HG03565 (cell line): ENCODE measurements around the gene AP3D1.
"Not testable (repeated sequence)": the region's sequence is repeated elsewhere in the genome, so short reads cannot be mapped to it uniquely, and the experiment has no call there.

Experiments
- ATAC-seq: cut with Tn5 transposase; IDR thresholded peaks from one replicate; pipeline ENCODE4 v1.9.1; 2021; ENCODE audit warnings: mild to moderate bottlenecking, moderate library complexity; ENCODE audit not compliant: unreplicated experiment

The AP3D1 gene

DNA sequence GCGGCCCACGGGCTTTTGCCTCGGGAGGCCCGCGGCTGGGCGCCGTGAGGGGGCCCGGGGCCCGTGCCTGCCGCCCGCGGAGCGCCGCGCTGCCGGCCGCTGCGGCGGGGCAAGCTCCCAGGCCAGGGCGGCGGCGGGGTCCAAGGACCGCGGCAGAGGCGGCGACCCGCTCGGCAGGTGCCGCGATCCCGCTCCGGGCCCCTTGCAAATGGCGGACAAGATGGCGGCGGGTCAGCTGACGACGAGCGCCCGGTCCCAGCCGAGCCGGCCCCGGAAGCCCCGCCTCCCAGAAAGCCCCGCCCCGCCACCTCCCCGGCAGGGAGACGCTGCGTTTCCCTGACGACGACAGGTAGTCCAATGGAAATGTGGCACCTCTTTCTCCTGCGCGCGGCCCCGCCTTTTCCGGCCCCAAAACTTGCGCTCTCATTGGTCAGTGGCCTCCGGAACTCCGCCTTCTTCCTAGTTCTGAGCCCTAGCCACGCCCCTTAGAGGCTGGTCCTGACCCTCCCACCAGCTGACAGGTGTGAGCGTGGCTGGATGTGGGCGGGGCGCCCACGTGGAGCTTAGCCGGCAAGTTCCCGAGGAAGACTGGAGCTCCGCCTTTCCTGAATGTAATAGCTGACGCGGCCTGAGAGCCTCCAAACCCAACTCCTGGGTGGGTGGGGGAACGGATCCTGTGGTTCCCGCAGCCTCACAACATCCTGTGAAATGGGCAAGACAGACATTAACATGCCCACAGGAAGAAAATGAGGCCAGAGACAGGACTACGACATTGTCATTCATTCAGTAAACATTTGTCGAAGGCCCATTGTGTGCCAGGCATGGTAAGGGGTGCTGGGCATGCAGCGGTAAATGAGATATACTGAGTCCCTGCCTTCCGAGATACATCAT, at the start of gene AP3D1:
AP3D1 (minus strand) TSS at position 228 of the 891 bp plus-strand sequence. CDS start 232 bp downstream, outside the sequence.
- ATAC-seq: peak; percentile 85

DNA sequence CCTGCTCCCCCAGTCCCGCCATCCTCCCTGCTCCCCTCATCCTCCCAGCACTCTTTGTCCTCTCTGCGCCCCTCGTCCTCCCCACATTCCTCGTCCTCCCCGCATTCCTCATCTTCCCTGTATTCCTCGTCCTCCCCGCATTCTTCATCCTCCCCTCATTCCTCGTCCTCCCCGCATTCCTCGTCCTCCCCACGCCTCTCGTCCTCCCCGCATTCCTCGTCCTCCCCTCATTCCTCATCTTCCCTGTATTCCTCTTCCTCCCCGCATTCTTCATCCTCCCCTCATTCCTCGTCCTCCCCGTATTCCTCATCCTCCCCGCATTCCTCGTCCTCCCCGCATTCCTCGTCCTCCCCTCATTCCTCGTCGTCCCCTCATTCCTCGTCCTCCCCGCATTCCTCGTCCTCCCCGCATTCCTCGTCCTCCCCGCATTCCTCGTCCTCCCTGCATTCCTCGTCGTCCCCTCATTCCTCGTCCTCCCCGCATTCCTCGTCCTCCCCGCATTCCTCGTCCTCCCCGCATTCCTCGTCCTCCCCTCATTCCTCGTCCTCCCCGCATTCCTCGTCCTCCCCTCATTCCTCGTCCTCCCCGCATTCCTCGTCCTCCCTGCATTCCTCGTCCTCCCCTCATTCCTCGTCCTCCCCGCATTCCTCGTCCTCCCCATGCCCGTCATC, 49.4 kb upstream of the AP3D1 start:
- not testable (repeated sequence) for ATAC-seq

GRCh38 chr19:2199861-2200623, 48.7 kb upstream of the AP3D1 start:
- no peak for ATAC-seq

- ATAC-seq: no peak
Observed at GRCh38 chr19:2199215-2199614, 47.8 kb upstream of the AP3D1 start.

DNA sequence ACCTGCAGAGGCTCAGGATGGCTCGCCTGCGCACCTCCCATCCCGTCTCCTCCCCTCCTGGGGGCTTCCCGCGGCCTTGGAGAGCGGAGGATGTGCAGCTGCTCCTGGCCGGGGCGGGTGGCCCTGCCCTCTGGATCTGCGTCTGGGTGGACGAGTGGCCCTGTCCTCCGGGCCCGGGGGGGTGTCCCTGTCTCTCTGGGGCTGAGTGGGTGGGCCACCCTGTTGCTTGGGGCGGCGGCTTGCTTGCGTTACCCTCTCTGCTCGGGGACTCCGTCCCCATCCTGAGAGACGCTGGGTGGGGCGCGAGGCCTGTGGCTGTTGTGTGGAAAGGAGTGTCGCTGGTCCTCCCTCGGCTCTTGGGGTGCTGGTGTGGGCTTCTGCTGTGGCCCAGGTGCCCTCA, 47.0 kb upstream of the AP3D1 start:
- no peak for ATAC-seq

- ATAC-seq: no peak
Observed at GRCh38 chr19:2197270-2197669, 45.9 kb upstream of the AP3D1 start.

GRCh38 chr19:2195914-2196313, 44.5 kb upstream of the AP3D1 start:
- no peak for ATAC-seq

- no peak for ATAC-seq
Observed at GRCh38 chr19:2195361-2195760, 44.0 kb upstream of the AP3D1 start.

GRCh38 chr19:2194513-2195078, 43.2 kb upstream of the AP3D1 start:
- no peak for ATAC-seq

GRCh38 chr19:2193807-2194206, 42.4 kb upstream of the AP3D1 start:
- ATAC-seq: no peak

DNA sequence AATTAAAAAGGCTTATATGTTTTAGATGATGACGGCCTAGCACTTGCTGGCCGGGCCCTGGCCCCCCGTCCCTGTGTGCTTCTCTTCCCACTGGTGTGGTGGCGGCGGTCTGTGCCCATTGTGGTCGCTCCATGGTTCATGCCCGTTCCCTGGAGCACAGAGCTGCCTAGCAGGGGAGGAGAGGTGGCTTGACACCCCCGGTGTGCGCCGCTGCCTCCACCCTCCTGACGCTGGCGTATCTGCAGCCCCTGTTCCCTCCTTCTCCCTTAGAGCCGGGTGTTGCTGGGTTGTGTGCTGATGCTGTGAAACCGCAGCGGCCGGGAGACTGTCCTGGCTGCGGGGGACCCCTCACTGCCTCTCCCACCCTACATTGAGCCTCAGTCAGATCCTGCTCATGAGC, 41.5 kb upstream of the AP3D1 start:
- ATAC-seq: no peak

DNA sequence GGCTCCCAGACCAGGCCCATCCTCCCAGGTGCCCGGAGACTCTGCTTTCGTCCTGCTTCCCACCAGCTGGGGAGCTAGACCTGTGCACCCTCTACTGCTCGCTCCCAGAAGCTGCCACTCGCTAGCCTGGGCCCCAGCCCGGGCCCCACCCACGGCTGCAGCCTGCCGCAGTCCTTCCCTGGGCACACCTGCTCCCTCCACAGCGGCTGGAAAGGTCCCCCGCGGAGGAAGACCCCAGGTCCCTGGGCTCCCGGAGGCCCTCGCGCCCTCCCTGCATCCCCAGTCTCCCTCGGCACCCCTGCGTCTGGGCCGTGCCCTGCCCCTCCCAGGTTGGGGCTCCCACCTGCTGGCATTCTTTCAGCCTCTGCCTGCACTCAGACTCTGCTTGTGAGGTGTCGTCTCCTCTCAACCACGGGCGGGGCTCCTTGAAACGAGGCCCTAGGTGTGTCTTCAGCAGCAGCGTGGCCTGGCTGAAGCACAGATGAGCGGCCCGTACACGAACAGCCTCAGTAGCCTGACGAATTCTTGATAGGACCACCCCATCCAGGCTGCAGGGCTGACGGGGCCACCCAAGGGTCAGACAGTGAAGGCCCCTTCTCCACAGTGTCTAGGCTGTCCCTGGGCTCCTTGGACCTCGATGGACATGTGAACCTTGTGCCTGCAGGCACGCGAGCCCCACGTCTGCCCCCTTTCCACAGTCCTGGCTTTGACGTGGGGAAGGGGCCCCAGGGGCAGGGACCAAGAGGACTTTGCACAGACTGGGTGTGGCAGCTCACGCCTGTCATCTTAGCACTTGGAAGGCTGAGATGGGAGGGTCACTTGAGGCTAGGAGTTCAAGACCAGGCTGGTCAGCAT, 40.3 kb upstream of the AP3D1 start:
- no peak for ATAC-seq

DNA sequence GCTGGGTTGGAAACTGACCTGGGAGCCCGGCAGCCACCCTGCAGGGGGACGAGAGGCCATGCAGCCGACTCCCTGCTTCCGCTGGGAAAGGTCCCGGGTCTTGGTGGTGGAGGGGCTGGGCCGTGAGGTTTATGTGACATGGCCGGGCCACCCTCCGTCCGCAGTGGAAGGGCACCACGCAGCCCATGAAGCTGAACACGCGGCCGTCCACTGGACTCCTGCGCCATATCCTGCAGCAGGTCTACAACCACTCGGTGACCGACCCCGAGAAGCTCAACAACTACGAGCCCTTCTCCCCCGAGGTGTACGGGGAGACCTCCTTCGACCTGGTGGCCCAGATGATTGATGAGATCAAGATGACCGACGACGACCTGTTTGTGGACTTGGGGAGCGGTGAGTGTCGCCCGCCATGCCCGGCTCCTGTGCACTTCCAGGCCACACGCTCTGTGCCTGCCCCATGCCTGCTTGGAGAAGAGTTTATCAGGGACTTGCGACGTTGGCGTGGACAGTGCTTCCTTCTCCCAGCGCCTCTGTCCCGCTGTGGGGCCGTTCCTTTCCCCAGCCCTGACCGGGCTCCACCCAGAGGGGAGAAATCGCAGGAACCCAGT, 39.6 kb upstream of the AP3D1 start:
- ATAC-seq: no peak

GRCh38 chr19:2189880-2190279, 38.5 kb upstream of the AP3D1 start:
- no peak for ATAC-seq

GRCh38 chr19:2188708-2189385, 37.5 kb upstream of the AP3D1 start:
- ATAC-seq: no peak

- no peak for ATAC-seq
Observed at GRCh38 chr19:2187159-2187558, 35.8 kb upstream of the AP3D1 start.

DNA sequence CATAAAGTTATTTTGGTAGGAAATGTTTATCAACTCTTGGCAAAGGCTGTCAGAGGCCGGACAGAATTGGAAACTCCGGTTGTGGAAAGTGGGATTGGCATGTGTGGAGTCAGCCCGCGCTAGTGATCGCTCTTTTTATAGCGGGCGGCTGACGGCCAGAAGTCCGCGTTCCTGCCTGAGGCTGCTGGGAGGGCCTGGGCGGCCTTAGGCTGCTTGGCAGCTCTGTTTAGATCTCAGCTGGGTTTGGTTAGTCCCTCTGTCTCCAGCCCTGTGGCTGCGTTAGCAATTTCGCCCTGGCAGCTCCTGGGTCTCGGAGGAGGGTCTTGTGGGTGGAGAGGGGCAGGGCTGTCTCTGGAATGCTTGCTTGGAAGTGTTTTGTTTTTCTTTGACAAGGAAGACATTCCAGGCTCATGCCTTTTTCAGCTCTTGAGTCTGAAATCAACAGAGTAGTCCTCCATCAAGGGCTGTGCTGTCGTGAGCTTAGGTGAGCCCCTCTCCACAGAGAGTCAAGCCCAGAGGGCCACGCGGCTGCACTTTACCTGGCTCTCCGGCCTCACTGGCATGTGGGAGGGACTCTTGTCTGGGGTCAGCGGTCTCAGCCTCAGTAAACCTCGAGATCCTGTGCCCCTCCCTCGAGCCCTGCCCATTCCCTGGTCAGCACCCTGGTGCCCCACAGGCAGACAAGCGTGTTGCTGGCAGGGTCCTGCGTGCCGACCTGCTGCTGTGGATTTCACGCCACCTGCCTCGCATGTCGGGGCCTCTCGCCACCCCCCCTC, 34.9 kb upstream of the AP3D1 start:
- no peak for ATAC-seq

DNA sequence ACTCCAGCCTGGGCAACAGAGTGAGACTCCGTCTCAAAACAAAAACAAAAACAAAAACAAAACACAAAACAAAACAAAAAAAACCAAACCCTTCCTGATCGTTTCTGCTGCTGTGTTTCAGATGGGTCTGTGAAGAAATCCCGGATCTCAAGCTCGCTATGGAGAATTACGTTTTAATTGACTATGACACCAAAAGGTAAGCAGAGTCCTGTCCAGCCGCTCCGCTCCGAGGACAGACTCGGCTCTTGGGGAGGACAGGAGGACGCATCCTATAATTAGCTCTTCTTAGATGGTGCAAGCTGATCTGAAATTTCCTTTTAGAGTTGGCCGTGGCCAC, 34.3 kb upstream of the AP3D1 start:
- no peak for ATAC-seq
